ENCODE data around the gene SYTL2. TPM values are rescaled to one million over a fixed set of nuclear protein-coding genes. Genes with fewer than 3 reads are reported as not detected.

SYTL2 gene
- total RNA-seq, 1 donor from 2014 or later, result 17.4 TPM

- no peak for DNase-seq (ENCODE audit: extremely low spot score in 2 of 2)
- Histone ChIP-seq H3K4me3 (no peak overlapping the region), H3K36me3 (no peaks in the 10 kb centered on the region), H3K27ac (no peak overlapping the region), H3K27me3 (no peaks in the 10 kb centered on the region), H3K9me3 (no peaks in the 10 kb centered on the region), H3K4me1 (peaks cover 26% of the 10 kb centered on the region)
- no peak for TF ChIP-seq CTCF (IDR thresholded peaks at IDR 0.05)
- no peak for TF ChIP-seq POLR2AphosphoS5 (IDR thresholded peaks at IDR 0.05; ENCODE audit: insufficient read depth in 1 of 2, low read depth in 1 of 2)
- TF ChIP-seq POLR2A (IDR thresholded peaks at IDR 0.05), result no peak
- intact Hi-C loops (cut with DNase I), result no loop called here
These were observed 11.9 kb upstream of the SYTL2 start for GRCh38 chr11:85822814-85823213.

GRCh38 chr11:85821636-85822035 lies 10.7 kb upstream of the SYTL2 start:
- DNase-seq (ENCODE audit: extremely low spot score in 2 of 2), result no peak
- H3K4me3 ChIP-seq, result no peak overlapping the region
- intact Hi-C loops (cut with DNase I), result no loop called here
- no peak for TF ChIP-seq POLR2AphosphoS5 (IDR thresholded peaks at IDR 0.05; ENCODE audit: insufficient read depth in 1 of 2, low read depth in 1 of 2)
- H3K36me3 ChIP-seq, result no peaks in the 10 kb centered on the region
- peaks cover 14% of the 10 kb centered on the region for H3K4me1 ChIP-seq
- no peaks in the 10 kb centered on the region for H3K27me3 ChIP-seq
- no peak overlapping the region for H3K27ac ChIP-seq
- no peaks in the 10 kb centered on the region for H3K9me3 ChIP-seq

- TF ChIP-seq POLR2A (IDR thresholded peaks at IDR 0.05), result no peak
- no peak for TF ChIP-seq CTCF (IDR thresholded peaks at IDR 0.05)
- no peak for TF ChIP-seq POLR2AphosphoS5 (IDR thresholded peaks at IDR 0.05; ENCODE audit: insufficient read depth in 1 of 2, low read depth in 1 of 2)
- no peaks in the 10 kb centered on the region for H3K4me1 ChIP-seq
- H3K36me3 ChIP-seq, result no peaks in the 10 kb centered on the region
- intact Hi-C loops (cut with DNase I), result no loop called here
- no peak overlapping the region for H3K4me3 ChIP-seq
- H3K9me3 ChIP-seq, result no peaks in the 10 kb centered on the region
- no peaks in the 10 kb centered on the region for H3K27me3 ChIP-seq
- DNase-seq (ENCODE audit: extremely low spot score in 2 of 2), result no peak
- no peak overlapping the region for H3K27ac ChIP-seq
These were observed 8.5 kb upstream of the SYTL2 start for GRCh38 chr11:85819441-85819840.

- TF ChIP-seq POLR2AphosphoS5 (IDR thresholded peaks at IDR 0.05; ENCODE audit: insufficient read depth in 1 of 2, low read depth in 1 of 2), result no peak
- TF ChIP-seq POLR2A (IDR thresholded peaks at IDR 0.05), result no peak
- TF ChIP-seq CTCF (IDR thresholded peaks at IDR 0.05), result no peak
- no peak overlapping the region for H3K27ac ChIP-seq
- no peaks in the 10 kb centered on the region for H3K27me3 ChIP-seq
- H3K4me1 ChIP-seq, result peaks cover 10% of the 10 kb centered on the region
- H3K36me3 ChIP-seq, result no peaks in the 10 kb centered on the region
- H3K9me3 ChIP-seq, result no peaks in the 10 kb centered on the region
- no peak overlapping the region for H3K4me3 ChIP-seq
- DNase-seq (ENCODE audit: extremely low spot score in 2 of 2), result no peak
- intact Hi-C loops (cut with DNase I), result no loop called here
These were observed 4.4 kb upstream of the SYTL2 start for GRCh38 chr11:85815186-85815931.

GRCh38 chr11:85813721-85814120 lies 2.8 kb upstream of the SYTL2 start:
- intact Hi-C loops (cut with DNase I), result no loop called here
- H3K27ac ChIP-seq, result no peak overlapping the region

More at GRCh38 chr11:85813721-85814120, 2.8 kb upstream of the SYTL2 start:
- Histone ChIP-seq H3K36me3 (no peaks in the 10 kb centered on the region), H3K27me3 (no peaks in the 10 kb centered on the region), H3K4me3 (no peak overlapping the region), H3K4me1 (peaks cover 12% of the 10 kb centered on the region), H3K9me3 (no peaks in the 10 kb centered on the region)
- TF ChIP-seq POLR2AphosphoS5 (IDR thresholded peaks at IDR 0.05; ENCODE audit: insufficient read depth in 1 of 2, low read depth in 1 of 2), result no peak
- TF ChIP-seq CTCF (IDR thresholded peaks at IDR 0.05), result no peak
- TF ChIP-seq POLR2A (IDR thresholded peaks at IDR 0.05), result no peak
- DNase-seq (ENCODE audit: extremely low spot score in 2 of 2), result no peak

Data from vagina (tissue), 2 donors.